ENCODE measurements around the gene PGAM5.
"Not testable (repeated sequence)": the region's sequence is repeated elsewhere in the genome, so short reads cannot be mapped to it uniquely, and the experiment has no call there.

Gene PGAM5

GRCh38 chr12:132690112-132690511 lies 20.5 kb upstream of the PGAM5 start:
- DNase-seq: no peak

DNA sequence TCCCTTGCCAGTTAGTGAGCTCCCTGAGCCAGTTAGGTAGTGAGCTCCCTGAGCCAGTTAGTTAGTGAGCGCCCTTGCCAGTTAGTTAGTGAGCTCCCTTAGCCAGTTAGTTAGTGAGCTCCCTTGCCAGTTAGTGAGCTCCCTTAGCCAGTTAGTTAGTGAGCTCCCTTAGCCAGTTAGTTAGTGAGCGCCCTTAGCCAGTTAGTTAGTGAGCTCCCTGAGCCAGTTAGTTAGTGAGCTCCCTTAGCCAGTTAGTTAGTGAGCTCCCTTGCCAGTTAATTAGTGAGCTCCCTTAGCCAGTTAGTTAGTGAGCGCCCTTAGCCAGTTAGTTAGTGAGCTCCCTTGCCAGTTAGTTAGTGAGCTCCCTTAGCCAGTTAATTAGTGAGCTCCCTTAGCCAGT lies 18.6 kb upstream of the PGAM5 start:
- DNase-seq: not testable (repeated sequence)

- not testable (repeated sequence) for DNase-seq
These were observed 15.8 kb upstream of the PGAM5 start for GRCh38 chr12:132694888-132695287.

GRCh38 chr12:132695431-132695830 lies 15.2 kb upstream of the PGAM5 start:
- DNase-seq: no peak

DNA sequence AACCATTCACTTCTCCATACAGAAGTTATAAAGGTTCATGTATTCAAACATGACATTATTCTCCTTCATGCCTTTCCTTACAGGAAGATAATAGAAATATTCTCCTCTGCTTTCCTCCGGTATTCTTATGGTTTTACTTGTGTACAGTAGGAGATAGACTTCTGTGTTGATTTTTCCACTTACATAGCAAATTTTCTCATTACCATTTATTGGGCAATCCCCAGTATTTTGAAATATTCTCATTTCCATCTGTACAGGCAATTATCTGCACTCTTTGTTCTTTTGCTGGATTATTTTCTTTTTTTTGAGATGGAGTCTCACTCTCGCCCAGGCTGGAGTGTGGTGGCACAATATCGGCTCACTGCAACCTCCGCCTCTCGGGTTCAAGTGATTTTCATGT lies 12.3 kb upstream of the PGAM5 start:
- DNase-seq: no peak

DNA sequence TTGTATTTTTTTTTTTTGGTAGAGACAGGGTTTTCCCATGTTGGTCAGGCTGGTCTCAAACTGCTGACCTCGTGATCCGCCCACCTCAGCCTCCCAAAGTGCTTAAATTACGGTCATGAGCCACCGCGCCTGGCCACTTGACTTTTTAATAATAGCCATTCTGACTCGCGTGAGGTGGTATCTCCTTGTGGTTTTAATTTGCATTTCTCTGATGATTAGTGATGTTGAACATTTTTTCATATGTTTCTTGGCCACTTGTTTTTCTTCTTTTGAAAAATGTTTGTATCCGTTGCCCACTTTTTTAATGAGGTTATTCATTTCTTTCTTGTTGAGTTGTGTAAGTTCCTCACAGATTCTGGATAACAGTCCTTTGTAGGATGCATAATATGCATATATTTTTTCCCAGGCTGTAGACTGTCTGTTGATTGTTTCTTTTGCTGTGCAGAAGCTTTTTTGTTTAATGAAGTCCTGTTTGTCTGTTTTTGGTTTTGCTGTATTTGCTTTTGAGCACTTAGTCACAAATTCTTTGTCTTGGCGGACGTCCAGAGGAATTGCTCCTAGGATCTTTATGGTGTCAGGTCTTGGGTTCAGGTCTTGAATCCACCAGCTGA lies 10.3 kb upstream of the PGAM5 start:
- DNase-seq: no peak

- no peak for DNase-seq
These were observed 8.0 kb upstream of the PGAM5 start for GRCh38 chr12:132702640-132703039.

DNA sequence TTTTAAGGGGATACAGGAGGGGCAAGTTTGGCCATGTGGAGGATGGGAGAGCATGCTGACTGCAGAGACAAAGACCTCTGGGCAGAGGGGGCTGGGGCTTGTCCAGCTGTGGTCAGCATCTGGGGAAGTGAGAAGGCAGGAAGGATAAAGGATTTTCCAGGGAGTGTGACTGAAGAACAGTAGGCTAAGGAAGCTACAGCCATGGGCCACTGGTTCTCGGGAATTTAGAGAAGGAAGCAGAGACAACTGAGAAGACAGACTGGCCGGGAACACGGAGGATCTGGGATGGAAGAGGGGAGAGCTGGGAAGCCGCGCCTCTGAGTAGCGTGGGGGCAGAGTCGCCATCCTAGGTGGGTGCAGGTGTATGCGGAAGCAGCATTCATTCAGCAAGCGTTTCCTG lies 7.0 kb upstream of the PGAM5 start:
- no peak for DNase-seq

GRCh38 chr12:132707241-132707640 lies 3.4 kb upstream of the PGAM5 start:
- no peak for DNase-seq

DNA sequence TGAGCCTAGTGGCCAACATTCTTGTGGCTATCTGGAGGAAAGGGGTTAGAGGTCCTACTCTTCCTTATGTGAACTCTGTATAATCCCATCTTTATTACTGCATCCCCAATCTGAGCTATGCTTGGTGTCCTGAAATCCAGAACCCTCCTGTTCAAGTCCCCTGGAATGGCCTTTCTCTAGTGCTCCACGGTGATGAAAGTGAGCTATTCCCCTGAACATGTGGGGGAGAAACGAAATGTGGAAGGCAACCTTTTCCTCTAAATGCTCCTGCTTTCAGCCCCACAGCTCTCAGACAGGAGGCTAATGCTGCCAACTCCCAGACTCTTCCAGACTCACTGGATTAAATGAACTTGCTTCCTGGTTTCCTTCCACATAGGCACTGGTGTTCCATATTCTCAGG lies 2.5 kb upstream of the PGAM5 start:
- no peak for DNase-seq

GRCh38 chr12:132710043-132710404 lies 618 bp upstream of the PGAM5 start:
- DNase-seq: no peak

GRCh38 chr12:132711080-132711843 lies 620 bp downstream of the PGAM5 start:
- DNase-seq: no peak

DNA sequence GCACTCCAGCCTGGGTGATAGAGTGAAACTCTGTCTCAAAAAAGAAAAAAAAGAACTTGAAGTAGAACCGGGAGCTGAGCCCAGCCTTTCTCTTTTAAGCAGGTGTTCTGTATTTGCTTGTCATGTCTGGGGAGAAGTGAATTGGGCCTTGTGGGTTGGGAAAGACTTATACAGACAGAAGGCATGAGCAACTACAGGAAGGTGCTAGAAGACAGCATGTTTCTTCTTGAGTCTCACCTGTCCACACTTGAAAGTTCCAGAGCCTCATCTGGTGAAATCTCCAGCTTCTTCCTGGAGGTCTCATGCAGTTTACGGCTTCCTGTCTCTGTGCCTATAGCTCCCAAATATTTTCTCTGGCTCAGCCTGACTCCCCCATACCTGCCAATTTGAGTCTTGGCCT lies 2.5 kb downstream of the PGAM5 start:
- no peak for DNase-seq

DNA sequence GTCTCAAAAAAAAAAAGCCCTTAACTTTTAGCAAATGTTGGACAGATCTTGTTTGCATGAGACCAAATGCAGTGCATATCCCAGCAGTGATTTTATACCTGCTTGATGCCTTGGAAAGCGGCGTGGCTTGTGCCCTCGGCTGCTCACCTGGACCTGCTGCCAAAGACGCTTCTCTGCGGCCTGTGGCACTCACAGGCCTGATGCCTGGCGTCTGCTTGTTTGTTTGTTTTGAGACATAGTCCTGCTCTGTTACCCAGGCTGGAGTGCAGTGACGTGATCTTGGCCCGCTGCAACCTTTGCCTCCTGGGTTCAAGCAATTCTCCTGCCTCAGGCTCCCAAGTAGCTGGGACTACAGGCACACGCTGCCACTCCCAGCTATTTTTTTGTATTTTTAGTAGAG lies 5.2 kb downstream of the PGAM5 start:
- no peak for DNase-seq

DNA sequence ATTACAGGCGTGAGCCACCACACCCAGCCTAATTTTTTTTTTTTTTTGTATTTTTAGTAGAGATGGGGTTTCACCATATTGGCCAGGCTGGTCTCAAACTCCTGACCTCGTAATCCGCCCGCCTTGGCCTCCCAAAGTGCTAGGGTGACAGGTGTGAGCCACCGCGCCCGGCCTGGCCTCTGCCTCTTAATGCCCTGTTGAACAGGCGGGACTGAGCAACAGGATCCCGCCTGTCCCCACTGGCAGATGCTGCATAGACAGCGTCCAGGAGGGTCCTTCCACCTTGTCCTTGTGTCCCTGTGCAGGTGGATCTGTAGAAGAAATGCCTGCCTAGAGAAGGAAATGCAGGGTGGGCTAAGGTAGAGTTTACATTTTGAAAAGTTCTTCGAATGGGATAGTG lies 5.7 kb downstream of the PGAM5 start:
- no peak for DNase-seq

DNA sequence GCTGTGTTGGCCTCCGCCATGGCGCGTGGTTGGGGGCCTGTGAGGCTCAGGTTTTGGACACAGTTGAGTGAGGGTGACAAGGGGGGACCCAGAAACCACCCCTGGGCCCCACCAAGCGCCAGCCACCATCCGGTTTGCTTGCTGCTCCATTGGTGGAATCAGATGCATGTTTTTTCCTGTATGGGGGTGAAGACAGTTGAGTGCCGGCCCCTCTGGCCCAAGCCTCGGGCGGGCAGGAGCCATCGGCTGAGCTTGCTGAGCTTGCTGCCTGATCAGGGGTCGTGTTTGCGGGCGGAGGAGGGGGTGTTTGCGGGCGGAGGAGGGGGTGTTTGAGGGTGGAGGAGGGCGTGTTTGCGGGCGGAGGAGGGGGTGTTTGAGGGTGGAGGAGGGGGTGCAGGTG lies 6.4 kb downstream of the PGAM5 start:
- DNase-seq: no peak

GRCh38 chr12:132717531-132718387 lies 7.1 kb downstream of the PGAM5 start:
- no peak for DNase-seq

GRCh38 chr12:132718644-132719043 lies 8.0 kb downstream of the PGAM5 start:
- DNase-seq: no peak

DNA sequence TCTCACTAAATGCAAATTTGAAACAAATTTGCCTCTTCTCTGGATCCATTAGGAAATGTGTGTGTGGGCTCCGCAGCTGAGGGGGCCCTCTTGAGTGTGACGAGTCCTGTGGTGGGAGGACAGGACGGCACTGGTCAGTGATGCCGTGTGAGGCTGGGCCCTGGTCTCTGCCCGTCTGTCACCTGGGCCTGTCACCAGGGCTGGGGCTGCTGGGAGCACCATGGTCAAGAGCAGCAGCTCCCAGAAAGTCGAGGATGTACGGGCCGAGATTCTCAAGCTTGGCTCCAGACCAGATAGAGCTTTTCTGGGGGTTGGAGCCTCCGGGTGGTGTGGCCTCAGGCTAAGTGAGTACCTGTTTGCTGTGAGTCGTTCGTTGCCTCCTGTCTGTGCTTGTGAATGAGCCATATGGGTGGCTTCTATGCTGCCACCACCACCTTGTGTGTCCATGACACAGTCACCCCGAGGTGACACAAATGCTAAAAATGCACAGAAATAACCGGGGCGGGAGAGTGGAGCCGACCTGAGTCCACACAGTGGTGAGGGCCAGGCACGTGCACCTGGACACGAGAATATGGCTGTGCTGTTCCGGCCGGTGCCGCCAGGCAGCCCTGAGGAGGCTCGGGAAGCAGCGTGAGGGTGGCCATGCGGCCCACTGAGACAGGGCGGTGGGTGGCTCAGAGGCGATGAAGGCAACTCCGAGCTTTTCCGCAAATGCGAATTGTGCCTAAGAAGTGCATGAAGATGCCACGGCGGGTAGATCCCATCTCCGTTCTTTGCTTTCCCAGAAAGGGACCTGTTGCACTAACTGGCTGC lies 8.7 kb downstream of the PGAM5 start:
- DNase-seq: no peak

GRCh38 chr12:132719954-132720324 lies 9.3 kb downstream of the PGAM5 start:
- DNase-seq: no peak

DNA sequence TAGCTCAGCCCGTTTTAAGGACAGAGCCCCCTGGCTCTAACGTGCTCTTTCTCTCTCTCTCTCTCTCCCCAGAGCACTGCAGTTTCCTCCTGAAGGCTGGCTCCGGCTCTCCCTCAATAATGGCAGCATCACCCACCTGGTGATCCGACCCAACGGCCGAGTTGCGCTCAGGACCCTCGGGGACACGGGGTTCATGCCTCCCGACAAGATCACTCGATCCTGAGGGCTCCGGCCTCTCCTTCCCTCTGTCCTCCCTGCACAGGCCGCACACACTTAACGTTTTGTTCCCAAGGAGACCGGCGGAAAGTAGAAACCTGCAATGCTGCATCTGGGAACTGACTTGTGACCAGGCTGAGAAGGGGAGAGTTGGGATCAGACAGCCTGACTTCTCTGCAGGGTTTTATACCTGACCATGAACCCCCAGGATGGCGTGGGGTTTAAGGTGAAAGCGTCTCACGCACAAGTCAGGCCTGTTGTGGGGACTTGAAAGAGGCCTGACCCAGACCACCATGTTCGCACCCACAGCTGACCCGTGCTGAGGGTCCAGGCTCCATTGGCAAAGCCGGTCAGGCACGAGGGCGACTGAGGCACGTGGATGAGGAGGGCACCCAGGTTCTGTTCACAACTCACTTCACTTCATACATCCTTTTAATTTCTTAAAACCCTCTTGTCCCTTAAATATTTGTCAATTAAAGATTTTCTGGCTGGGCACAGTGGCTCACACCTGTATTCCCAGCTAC lies 10.1 kb downstream of the PGAM5 start:
- no peak for DNase-seq

- DNase-seq: no peak
These were observed 12.5 kb downstream of the PGAM5 start for GRCh38 chr12:132723015-132723763.

All from NCI-H2081 (cell line).